Hepatocyte (in vitro differentiated cells): Measurements from ENCODE around the gene CTRB2. TPM values are rescaled to one million over a fixed set of nuclear protein-coding genes. Genes with fewer than 3 reads are reported as not detected.
"Not testable (repeated sequence)": the region's sequence is repeated elsewhere in the genome, so short reads cannot be mapped to it uniquely, and the experiment has no call there.

Source experiments
- DNase-seq: peaks from one replicate; pipeline ENCODE4 v3.0.0-alpha.2; 2016; ENCODE audit warnings: low spot score
- H2AFZ ChIP-seq: fragments of 200-600 bp; sonication (generic); 2 replicates; pipeline ENCODE4 v1.6.0; 2016; ENCODE audit warnings: antibody characterized with exemption, mild to moderate bottlenecking
- H3K27ac ChIP-seq: fragments of 200-600 bp; sonication (generic); 2 replicates; pipeline ENCODE4 v1.5.1; 2016; ENCODE audit warnings: mild to moderate bottlenecking
- H3K27me3 ChIP-seq: fragments of 200-600 bp; sonication (generic); 2 replicates; pipeline ENCODE4 v1.6.1; 2016
- H3K36me3 ChIP-seq: fragments of 200-600 bp; sonication (generic); replicated peaks from 2 replicates; pipeline ENCODE4 v1.5.1; 2016; ENCODE audit warnings: low read depth; ENCODE audit not compliant: insufficient read depth
- H3K4me1 ChIP-seq: fragments of 200-600 bp; sonication (generic); 2 replicates; pipeline ENCODE4 v1.5.1; 2016; ENCODE audit warnings: mild to moderate bottlenecking, moderate library complexity; ENCODE audit not compliant: insufficient read depth
- H3K4me2 ChIP-seq: fragments of 200-600 bp; sonication (generic); 2 replicates; pipeline ENCODE4 v1.6.0; 2016
- H3K4me3 ChIP-seq: fragments of 200-600 bp; sonication (generic); 2 replicates; pipeline ENCODE4 v1.5.1; 2016; ENCODE audit warnings: mild to moderate bottlenecking
- H3K79me2 ChIP-seq: fragments of 200-600 bp; sonication (generic); 2 replicates; pipeline ENCODE4 v1.6.0; 2017; ENCODE audit warnings: mild to moderate bottlenecking
- H3K9me2 ChIP-seq: fragments of 200-600 bp; sonication (generic); replicated peaks from 2 replicates; pipeline ENCODE4 v1.6.0; 2017; ENCODE audit warnings: mild to moderate bottlenecking; ENCODE audit not compliant: insufficient read depth
- H3K9me3 ChIP-seq: fragments of 200-600 bp; sonication (generic); 2 replicates; pipeline ENCODE4 v1.5.1; 2016; ENCODE audit warnings: low read depth, mild to moderate bottlenecking
- H4K20me1 ChIP-seq: fragments of 200-600 bp; sonication (generic); 2 replicates; pipeline ENCODE4 v1.6.0; 2016; ENCODE audit warnings: mild to moderate bottlenecking; ENCODE audit not compliant: insufficient read depth, poor library complexity, severe bottlenecking
- CTCF ChIP-seq: fragments of 200-600 bp; sonication (generic); IDR thresholded peaks from 2 replicates; pipeline ENCODE4 v1.5.1; 2016; ENCODE audit warnings: antibody characterized with exemption, mild to moderate bottlenecking; ENCODE audit not compliant: poor library complexity
- EZH2 ChIP-seq: fragments of 200-600 bp; sonication (generic); IDR thresholded peaks from 2 replicates; pipeline ENCODE4 v1.6.1; 2016; ENCODE audit warnings: antibody characterized with exemption, mild to moderate bottlenecking, borderline replicate concordance
- EZH2phosphoT487 ChIP-seq: fragments of 200-600 bp; sonication (generic); IDR thresholded peaks from one replicate; pipeline ENCODE4 v1.6.1; 2018; ENCODE audit warnings: antibody characterized with exemption, mild to moderate bottlenecking, low read depth, moderate library complexity; ENCODE audit not compliant: unreplicated experiment, severe bottlenecking
- WGBS: methylation state at CpG from one replicate; pipeline ENCODE4 v1.1.6; 2016; ENCODE audit warnings: low lambda C conversion rate; ENCODE audit errors: missing lambda C conversion rate; 5-methylcytosine and 5-hydroxymethylcytosine counted together
- polyA plus RNA-seq: library from polyadenylated mRNA; unstranded; fragments of >200 nt; fragmentation: Nextera tagmentation; extraction: Ambion mirVana; gene quantifications from 2 replicates; pipeline ENCODE4 v1.2.1, GENCODE V29; 2016
- total RNA-seq: library from RNA; depleted of rRNA; stranded (reverse); fragments of >200 nt; gene quantifications from 2 replicates; pipeline ENCODE4 v1.2.3, GENCODE V29; 2014

The CTRB2 gene
- total and polyA plus RNA-seq, 2 experiments from 2014 or later, result 0.44 TPM; not detected in 1

DNA sequence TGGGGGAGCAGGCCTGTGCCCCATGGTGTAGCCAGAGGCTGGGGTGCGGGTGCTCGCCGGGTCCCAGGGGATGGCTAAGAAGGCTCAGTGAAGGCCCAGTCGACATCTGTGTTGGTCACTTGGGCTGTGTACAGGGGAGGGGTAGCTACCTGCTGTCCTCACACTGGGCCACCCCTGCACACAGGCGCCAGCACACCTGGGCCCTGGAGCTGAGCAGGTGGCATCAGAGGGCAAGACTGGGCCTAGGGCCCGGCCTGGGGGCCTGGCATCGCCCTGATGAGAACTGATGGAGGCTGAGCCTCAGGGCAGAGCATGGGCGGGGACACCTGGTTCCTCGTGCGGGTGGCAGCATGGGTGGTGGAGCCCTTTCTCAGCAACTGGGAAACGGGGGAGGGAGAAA is 870 bp upstream of the CTRB2 start:
- Histone ChIP-seq H3K36me3 (no peaks in the 10 kb centered on the region), H3K4me3 (no peak overlapping the region), H3K27ac (no peak overlapping the region), H3K27me3 (no peaks in the 10 kb centered on the region), H3K4me2 (no peak overlapping the region), H4K20me1 (no peaks in the 10 kb centered on the region), H3K9me2 (no peaks in the 10 kb centered on the region), H3K79me2 (no peaks in the 10 kb centered on the region), H3K9me3 (no peaks in the 10 kb centered on the region), H3K4me1 (no peaks in the 10 kb centered on the region), H2AFZ (no peak overlapping the region)
- 92% methylated on average over 11 of the region's 11 CpGs for WGBS
- TF ChIP-seq EZH2 (no peak), EZH2phosphoT487 (no peak), CTCF (no peak)
- no peak for DNase-seq

- not testable (repeated sequence) for H3K9me3 ChIP-seq, H3K27me3 ChIP-seq, H2AFZ ChIP-seq, H3K4me2 ChIP-seq, H3K4me3 ChIP-seq, H3K9me2 ChIP-seq, H3K27ac ChIP-seq, H3K4me1 ChIP-seq, DNase-seq, H3K36me3 ChIP-seq, H4K20me1 ChIP-seq, H3K79me2 ChIP-seq
- 87% methylated on average over 16 of the region's 25 CpGs for WGBS
Measured at GRCh38 chr16:75205961-75206748, 806 bp downstream of the CTRB2 start.

DNA sequence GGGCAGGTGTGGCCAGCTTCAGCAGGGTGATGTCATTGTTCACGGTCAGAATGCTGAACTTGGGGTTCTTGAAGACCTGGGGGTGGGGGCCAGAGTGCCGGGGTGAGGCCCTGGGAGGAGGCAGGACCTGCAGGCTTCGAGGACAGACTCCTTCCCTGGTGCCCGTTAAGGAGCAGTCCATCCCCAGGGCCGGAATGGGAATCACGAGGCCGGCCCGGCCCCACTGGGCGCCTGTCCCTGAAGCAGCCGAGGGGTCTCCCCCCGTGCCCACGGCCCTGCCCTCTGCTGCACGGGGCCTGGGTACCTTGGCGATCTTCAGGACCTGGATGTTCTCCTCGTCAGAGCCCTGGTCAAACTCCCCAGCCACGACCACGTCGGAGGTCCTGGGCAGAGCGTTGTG is 1.5 kb downstream of the CTRB2 start:
- H3K4me1 ChIP-seq, H3K27me3 ChIP-seq, H3K4me2 ChIP-seq, H3K27ac ChIP-seq, H4K20me1 ChIP-seq, DNase-seq, H3K9me3 ChIP-seq, H3K4me3 ChIP-seq, H3K36me3 ChIP-seq, H3K79me2 ChIP-seq, H2AFZ ChIP-seq, H3K9me2 ChIP-seq: not testable (repeated sequence)
- 94% methylated on average over 8 of the region's 19 CpGs for WGBS

DNA sequence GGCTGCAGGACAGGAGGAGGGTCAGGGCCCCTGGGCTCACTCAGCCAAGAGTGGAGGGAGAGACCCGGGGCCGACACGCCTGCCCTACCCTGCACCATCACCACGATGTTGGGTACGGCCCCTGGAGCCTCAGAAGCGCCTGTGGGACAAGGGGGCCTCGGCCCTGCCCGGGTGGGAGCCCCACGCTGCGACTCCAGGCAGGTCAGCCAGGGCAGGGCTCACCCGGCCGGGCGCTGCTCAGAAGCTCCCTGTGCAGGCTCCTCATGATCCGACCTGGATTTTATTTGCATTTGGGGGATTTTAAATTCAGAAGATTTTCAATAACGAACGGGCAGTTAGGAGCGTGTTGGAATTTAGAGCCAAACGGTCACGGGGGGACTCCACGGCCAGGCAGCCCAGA is 2.1 kb downstream of the CTRB2 start:
- not testable (repeated sequence) for H3K4me1 ChIP-seq, H3K79me2 ChIP-seq, H3K4me2 ChIP-seq, H3K4me3 ChIP-seq, H3K9me3 ChIP-seq, H3K36me3 ChIP-seq, H3K27me3 ChIP-seq, H3K9me2 ChIP-seq, H4K20me1 ChIP-seq, H2AFZ ChIP-seq, H3K27ac ChIP-seq, DNase-seq
- WGBS, result no CpG with 5 or more reads among the region's 20 CpGs

DNA sequence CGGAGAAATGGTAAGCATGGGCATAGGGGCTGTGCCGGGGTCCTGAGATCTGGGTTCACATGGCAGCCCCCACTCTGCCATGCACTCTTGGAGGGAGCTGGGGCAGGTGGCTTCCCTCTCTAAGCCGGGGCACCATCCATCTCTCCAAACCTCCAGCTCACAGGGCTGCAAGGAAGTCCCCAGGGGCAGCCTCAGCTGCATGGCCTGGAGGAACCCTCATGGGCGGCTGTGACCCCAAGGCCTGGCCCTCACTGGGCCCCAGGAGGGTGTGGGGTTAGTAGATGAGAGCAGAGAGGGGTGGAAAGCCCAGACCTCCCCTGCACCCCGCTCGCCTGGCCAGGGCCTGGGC is 2.6 kb downstream of the CTRB2 start:
- Histone ChIP-seq H3K4me1 (no peaks in the 10 kb centered on the region), H3K36me3 (no peaks in the 10 kb centered on the region), H3K27ac (no peak overlapping the region), H2AFZ (no peak overlapping the region), H3K4me3 (no peak overlapping the region), H3K4me2 (no peak overlapping the region), H3K27me3 (no peaks in the 10 kb centered on the region), H3K9me2 (no peaks in the 10 kb centered on the region), H3K79me2 (no peaks in the 10 kb centered on the region), H3K9me3 (no peaks in the 10 kb centered on the region), H4K20me1 (no peaks in the 10 kb centered on the region)
- WGBS, result 97% methylated on average over 4 of the region's 6 CpGs
- no peak for DNase-seq
- TF ChIP-seq EZH2phosphoT487 (no peak), CTCF (no peak), EZH2 (no peak)
